GM06990 (cell line): ENCODE results near the gene ATP6V0B.

Source experiments
- DNase-seq: peaks from one replicate; pipeline ENCODE4 v3.0.0-alpha.2; 2011; ENCODE audit not compliant: insufficient read length; ENCODE audit errors: extremely low read depth
- H3K27me3 ChIP-seq: replicated peaks from 2 replicates; pipeline ENCODE4 v1.6.0; 2011; ENCODE audit warnings: low read length; ENCODE audit not compliant: control insufficient read depth, insufficient read depth
- H3K36me3 ChIP-seq: 2 replicates; pipeline ENCODE4 v1.5.1; 2011; ENCODE audit warnings: low read length; ENCODE audit not compliant: control insufficient read depth, insufficient read depth
- H3K4me3 ChIP-seq: replicated peaks from 2 replicates; pipeline ENCODE4 v1.5.1; 2011; ENCODE audit warnings: low read depth, mild to moderate bottlenecking, control low read depth, low read length
- TF ChIP-seq, protein P1 (sequence below): IDR thresholded peaks from 2 replicates; pipeline ENCODE4 v1.5.1; 2011; ENCODE audit warnings: low read length, control low read depth, mild to moderate bottlenecking, inconsistent platforms; ENCODE audit not compliant: insufficient read depth, poor library complexity, severe bottlenecking

ATP6V0B gene

DNA sequence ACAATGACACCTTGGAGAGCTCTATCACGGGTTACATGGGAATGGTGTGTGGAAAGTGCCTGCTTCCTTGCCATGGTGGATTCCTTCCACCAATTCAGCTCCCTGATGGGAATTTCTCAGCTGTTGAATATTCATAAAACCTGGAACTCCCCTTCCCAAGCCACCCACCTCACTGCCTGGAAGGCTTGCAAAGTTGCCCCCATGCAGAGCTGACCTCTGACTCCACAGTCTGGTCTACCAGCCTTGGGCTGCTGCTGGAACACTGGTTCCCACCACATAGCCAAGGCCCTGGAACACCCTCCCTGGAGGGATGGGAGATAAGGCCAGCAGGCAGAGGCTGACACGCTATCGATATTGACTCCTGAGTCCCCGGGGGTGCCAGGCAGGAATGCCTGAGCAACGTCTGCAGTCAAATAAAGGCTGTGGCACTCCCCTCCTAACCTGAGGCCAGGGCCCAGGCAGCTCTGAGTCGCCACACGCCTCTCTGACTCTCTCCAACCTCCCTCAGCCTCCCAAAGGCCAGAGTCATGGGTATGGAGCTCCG lies 25.4 kb downstream of the ATP6V0B start:
- no peaks in the 10 kb centered on the region for H3K36me3 ChIP-seq
- DNase-seq: no peak
- TF ChIP-seq, protein P1, sequence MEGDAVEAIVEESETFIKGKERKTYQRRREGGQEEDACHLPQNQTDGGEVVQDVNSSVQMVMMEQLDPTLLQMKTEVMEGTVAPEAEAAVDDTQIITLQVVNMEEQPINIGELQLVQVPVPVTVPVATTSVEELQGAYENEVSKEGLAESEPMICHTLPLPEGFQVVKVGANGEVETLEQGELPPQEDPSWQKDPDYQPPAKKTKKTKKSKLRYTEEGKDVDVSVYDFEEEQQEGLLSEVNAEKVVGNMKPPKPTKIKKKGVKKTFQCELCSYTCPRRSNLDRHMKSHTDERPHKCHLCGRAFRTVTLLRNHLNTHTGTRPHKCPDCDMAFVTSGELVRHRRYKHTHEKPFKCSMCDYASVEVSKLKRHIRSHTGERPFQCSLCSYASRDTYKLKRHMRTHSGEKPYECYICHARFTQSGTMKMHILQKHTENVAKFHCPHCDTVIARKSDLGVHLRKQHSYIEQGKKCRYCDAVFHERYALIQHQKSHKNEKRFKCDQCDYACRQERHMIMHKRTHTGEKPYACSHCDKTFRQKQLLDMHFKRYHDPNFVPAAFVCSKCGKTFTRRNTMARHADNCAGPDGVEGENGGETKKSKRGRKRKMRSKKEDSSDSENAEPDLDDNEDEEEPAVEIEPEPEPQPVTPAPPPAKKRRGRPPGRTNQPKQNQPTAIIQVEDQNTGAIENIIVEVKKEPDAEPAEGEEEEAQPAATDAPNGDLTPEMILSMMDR: no peak

DNA sequence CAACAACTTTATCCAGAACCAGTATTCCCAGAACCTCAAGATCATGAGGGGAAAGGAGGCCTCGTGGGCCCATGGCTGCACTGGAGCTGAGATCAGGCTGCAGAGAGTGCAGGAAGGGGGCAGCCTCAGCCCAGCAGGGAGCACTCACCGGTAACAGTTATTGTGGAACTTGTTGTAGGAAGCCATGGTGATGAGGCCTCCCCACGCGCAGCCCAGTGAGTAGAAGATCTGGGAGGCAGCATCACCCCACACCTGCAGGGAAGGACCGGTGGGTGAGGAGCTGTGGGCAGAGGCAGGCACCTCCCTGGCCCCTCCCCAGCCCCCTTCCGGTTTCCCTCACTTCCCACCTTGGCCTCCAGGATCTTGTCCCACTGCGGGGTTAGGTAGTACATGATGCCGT lies 27.4 kb downstream of the ATP6V0B start:
- no peak for DNase-seq
- Histone ChIP-seq H3K36me3 (no peaks in the 10 kb centered on the region), H3K4me3 (no peak overlapping the region), H3K27me3 (no peaks in the 10 kb centered on the region)
- TF ChIP-seq, protein P1: no peak

More for the DNA sequence above, 25.4 kb downstream of the ATP6V0B start:
- Histone ChIP-seq H3K4me3 (no peak overlapping the region), H3K27me3 (no peaks in the 10 kb centered on the region)

DNA sequence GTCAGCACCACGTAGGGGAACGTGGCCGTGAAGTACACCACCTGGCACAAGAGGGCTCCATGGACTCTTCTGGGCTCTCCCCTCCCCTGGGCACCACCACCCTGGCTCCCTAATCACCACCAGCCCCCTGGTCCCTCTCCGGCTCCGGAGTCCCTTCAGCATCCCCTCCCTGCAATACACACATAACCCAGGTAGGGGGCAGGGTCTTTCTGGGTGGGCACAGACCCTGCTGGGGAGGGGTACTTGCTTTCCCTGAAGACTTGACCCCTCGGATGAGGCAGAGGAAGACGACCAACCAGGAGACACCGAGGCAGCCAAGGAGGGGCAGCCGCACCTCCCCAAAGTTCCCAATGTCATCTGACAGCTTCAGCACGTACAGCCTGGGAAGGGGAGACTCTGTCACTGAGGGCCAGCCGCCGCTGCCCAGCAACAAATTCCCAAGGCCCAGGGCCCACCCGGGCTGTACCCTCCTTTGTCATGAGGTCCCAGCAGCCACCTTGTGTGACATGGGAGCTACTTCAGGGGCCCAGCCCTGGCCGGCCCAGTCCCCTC lies 27.9 kb downstream of the ATP6V0B start:
- Histone ChIP-seq H3K4me3 (no peak overlapping the region), H3K27me3 (no peaks in the 10 kb centered on the region), H3K36me3 (no peaks in the 10 kb centered on the region)
- DNase-seq: no peak
- TF ChIP-seq, protein P1: no peak

DNA sequence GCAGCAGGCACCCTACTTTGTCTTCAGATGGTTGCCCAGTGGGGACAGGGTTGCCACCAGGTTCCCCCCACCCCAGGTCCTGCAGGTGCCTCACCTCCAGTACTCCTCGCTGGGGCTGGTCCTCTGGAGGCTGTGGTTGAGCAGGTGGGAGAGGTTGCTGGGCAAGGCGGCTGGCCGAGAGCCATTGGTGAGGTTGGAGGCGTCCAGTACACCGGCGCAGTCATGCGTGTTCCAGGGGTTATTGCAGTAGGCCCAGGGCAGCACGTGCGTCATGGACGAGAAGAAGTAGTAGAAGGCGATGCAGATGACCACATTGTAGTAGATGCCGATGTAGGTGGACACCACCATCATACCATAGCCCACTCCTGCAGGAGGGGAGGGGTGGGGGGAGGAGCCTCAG lies 33.5 kb downstream of the ATP6V0B start:
- TF ChIP-seq, protein P1: no peak
- no peaks in the 10 kb centered on the region for H3K27me3 ChIP-seq
- no peak for DNase-seq
- no peak overlapping the region for H3K4me3 ChIP-seq
- no peaks in the 10 kb centered on the region for H3K36me3 ChIP-seq

DNA sequence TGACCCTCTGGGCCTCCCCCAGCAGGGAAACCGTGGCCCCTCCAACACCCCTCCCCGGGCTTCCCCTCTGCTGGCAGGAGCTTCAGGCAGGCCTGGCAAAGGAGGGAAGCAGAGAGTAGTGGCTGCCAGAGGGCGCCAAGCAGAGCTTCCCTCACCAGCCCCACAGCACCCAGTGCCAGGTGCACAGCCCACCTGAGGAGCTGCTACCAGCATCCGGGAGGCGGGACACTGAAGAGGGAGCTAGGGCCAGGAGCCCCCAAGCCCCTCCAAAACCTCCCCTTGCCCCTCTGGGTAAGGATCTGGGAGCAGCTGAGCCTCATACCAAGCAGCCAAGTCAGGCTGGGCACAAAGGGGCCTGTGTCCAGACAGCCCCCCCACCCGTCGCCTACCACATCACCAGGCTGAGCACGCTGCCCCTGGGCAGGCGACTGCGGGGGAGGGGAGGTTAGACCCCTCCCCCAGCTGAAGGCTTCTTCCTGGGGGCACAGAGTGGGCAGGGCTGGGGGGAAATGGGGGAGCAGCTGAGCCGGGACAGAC lies 36.2 kb downstream of the ATP6V0B start:
- TF ChIP-seq, protein P1: no peak
- Histone ChIP-seq H3K36me3 (no peaks in the 10 kb centered on the region), H3K27me3 (no peaks in the 10 kb centered on the region), H3K4me3 (no peak overlapping the region)
- no peak for DNase-seq

DNA sequence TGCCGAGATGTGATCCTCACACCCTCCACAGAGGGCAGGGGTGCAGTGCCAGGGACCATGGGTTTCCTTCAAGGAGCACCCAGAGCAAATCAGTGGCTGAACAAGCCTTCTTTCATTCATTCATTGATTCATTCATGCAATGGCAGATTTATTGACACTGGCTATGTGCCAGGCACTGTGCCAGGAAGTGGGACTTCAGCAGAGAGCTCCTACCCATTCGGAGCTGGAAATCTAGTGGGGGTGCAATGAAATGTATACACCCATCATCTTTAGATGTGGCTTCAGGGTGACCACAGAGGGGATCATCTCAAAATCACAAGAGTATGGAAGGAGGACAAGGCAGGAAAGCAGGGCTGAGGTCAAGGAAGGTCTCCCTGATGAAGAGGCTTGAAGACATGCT lies 37.6 kb downstream of the ATP6V0B start:
- Histone ChIP-seq H3K4me3 (no peak overlapping the region), H3K27me3 (no peaks in the 10 kb centered on the region), H3K36me3 (no peaks in the 10 kb centered on the region)
- no peak for DNase-seq
- TF ChIP-seq, protein P1: no peak
